Measurements from ENCODE around the gene UVSSA. TPM values are rescaled to one million over a fixed set of nuclear protein-coding genes. Genes with fewer than 3 reads are reported as not detected.

Gene UVSSA
- total and polyA plus RNA-seq, 8 donors: 4.1 to 103 (median 25.3) TPM

DNA sequence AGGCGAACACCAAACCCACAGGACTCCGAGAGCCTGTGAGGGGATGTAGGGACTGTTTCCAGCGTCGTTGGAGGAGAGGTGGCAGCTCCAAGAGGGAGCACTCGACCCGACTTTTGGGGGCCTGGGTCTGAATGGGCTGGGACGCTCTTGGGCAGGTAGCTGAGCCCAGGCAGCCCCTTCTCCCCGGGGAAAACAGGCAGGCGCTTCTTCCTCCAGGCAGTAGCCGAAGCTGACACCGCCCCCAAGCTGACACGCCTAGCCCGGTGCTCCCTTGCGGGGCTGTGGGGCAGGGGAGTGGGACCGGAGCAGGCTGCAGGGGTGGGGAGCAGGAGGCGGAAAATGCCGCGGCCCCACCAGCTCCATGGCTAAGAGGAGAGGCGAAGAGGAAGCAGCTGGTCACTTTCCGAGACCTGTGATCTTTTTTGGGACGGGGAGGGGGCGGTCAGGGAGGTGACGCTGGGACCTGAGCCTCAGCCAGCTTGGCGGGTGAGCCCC is 55.1 kb downstream of the UVSSA start:
- Histone ChIP-seq H3K27ac (no peak overlapping the region), H3K9me3 (peaks cover 0 to 11% (median 5%) of the 10 kb centered on the region in 4 donors), H3K27me3 (peaks cover 59 to 80% (median 72%) of the 10 kb centered on the region in 3 donors), H3K36me3 (no peaks in the 10 kb centered on the region), H3K4me1 (peaks cover 17 to 55% (median 35%) of the 10 kb centered on the region in 4 donors), H3K4me3 (no peak overlapping the region)
- TF ChIP-seq, protein P1, sequence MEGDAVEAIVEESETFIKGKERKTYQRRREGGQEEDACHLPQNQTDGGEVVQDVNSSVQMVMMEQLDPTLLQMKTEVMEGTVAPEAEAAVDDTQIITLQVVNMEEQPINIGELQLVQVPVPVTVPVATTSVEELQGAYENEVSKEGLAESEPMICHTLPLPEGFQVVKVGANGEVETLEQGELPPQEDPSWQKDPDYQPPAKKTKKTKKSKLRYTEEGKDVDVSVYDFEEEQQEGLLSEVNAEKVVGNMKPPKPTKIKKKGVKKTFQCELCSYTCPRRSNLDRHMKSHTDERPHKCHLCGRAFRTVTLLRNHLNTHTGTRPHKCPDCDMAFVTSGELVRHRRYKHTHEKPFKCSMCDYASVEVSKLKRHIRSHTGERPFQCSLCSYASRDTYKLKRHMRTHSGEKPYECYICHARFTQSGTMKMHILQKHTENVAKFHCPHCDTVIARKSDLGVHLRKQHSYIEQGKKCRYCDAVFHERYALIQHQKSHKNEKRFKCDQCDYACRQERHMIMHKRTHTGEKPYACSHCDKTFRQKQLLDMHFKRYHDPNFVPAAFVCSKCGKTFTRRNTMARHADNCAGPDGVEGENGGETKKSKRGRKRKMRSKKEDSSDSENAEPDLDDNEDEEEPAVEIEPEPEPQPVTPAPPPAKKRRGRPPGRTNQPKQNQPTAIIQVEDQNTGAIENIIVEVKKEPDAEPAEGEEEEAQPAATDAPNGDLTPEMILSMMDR (IDR thresholded peaks at IDR 0.05): no peak
- TF ChIP-seq POLR2AphosphoS5 (IDR thresholded peaks at IDR 0.05) (no peak), EP300 (IDR thresholded peaks at IDR 0.05) (no peak)
- 3 to 15% (median 11%) methylated on average over 14 to 24 of the region's 24 CpGs for WGBS, 5 donors
- DNase-seq: peak; percentile 1 to 9
- intact Hi-C loops (cut with DNase I; ENCODE audit: low total_unique reads): no loop called here

DNA sequence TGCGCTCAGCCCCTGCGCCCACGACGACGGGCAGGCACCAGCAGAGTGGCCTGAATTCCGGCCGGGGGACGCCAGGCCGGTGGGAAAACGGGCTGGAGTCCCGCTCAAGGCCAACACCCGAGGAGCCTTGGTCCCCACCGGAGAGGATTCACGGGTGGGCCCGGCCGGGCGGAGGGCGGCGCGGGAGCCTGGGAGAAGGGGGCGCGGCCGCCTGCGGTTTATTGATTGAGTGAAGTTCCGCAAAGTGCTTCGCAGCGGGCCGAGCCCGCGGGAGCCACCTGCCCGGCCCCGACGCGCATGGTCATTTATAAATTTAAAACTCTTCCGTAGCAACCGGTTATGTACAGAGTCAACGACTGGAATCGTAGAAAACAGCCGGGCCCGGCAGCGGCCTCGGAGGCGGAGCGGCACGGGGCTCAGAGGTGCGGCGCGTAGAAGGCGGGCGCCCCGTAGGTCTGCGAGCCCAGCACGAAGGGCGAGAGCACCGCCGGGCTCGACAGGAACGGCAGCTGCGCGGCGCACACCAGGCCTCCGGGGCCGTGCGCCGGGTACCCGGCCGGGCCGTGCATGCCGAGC is 55.6 kb downstream of the UVSSA start:
- intact Hi-C loops (cut with DNase I; ENCODE audit: low total_unique reads): no loop called here
- WGBS, 5 donors: 4 to 6% (median 5%) methylated on average over 44 to 69 of the region's 69 CpGs
- peaks cover 17 to 60% (median 38%) of the 10 kb centered on the region in 4 donors for H3K4me1 ChIP-seq

DNA sequence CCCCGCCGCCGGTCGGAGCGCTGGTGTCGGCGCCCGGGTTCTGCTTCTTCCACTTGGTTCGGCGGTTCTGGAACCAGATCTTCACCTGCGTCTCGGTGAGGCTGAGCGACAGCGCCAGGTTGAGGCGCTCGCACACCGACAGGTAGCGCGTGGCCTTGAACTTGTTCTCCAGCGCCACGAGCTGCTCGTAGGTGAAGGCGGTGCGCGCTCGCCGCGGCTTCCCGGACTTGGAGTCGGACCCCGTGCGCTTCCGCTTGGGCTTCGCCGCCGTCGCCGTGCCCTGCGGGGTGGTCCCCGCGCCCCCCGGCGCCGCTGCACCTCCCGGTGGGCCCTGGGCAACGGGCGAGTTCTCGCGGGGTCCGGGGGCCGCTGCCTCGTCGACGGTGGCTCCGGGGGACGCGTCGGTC is 56.2 kb downstream of the UVSSA start:
- no peak overlapping the region for H3K27ac ChIP-seq
- peaks cover 0 to 8% (median 4%) of the 10 kb centered on the region in 4 donors for H3K9me3 ChIP-seq
- no peak for TF ChIP-seq POLR2AphosphoS5 (IDR thresholded peaks at IDR 0.05)
- TF ChIP-seq POLR2A (IDR thresholded peaks at IDR 0.05): no peak
- no peak for TF ChIP-seq EP300 (IDR thresholded peaks at IDR 0.05)
- H3K27me3 ChIP-seq: peaks cover 68 to 91% (median 83%) of the 10 kb centered on the region in 3 donors
- H3K4me3 ChIP-seq: peak overlapping the region in 2 of 4 donors; percentile 2 to 32
- 4 to 20% (median 9%) methylated on average over 11 to 58 of the region's 58 CpGs for WGBS, 5 donors
- H3K36me3 ChIP-seq: no peaks in the 10 kb centered on the region
- intact Hi-C loops (cut with DNase I; ENCODE audit: low total_unique reads): no loop called here
- H3K4me1 ChIP-seq: peaks cover 17 to 66% (median 40%) of the 10 kb centered on the region in 4 donors
- peak; percentile 14 to 18 for DNase-seq

More for the DNA sequence above, 55.6 kb downstream of the UVSSA start:
- Histone ChIP-seq H3K9me3 (peaks cover 0 to 8% (median 4%) of the 10 kb centered on the region in 4 donors), H3K27me3 (peaks cover 64 to 85% (median 77%) of the 10 kb centered on the region in 3 donors), H3K36me3 (no peaks in the 10 kb centered on the region), H3K4me3 (no peak overlapping the region), H3K27ac (no peak overlapping the region)
- TF ChIP-seq, protein P1 (IDR thresholded peaks at IDR 0.05): no peak
- TF ChIP-seq EP300 (IDR thresholded peaks at IDR 0.05): no peak
- no peak for TF ChIP-seq POLR2AphosphoS5 (IDR thresholded peaks at IDR 0.05)
- TF ChIP-seq POLR2A (IDR thresholded peaks at IDR 0.05): no peak
- DNase-seq: peak; percentile 17 to 51

DNA sequence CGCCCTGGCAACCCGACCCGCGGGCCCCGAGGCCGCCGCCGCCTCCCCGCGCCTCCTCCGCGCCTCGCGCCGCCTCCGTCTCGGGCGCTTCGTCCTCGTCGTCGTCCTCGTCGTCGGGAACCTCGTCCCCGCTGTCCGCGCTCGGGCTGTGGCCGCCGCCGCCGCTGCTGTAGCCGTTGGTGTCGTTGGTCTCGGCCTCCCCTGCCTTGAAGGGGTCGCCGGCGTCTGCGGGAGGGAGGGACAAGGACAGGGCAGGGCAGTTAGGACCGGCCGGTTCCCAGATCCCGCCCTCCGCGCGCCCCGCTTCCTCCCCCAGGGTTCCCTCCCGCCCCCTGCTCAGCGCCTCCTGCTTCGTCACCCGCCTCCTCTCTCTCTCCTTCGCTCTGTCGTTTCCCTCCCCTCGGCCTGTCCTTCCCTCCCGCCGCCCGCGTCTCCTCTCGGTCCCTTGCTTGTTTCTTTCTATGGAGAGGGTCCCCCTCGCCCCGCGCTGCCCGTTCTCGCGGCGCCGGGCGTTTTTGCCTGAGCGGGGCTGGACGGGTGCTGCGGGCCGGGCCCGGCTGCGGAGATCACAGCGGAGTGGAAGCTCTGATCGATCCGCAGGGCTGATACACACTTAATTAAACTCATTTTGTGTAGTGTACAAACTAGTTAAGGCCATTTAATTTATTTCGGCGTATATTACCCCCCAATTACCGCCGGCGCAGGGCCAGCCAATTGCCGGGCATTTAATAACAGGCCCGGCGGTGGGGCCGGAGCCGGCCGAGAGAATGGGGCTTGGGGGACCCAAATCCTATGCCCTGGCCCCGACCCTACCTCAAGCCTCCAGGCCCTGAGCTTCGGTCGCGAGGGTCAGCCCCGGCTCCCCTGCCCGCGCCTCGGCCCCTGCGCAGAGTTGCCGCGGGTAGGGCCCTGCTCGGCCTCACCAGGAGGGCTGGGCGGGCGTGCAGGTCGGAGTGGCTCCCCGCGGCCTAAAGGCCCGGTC is 56.9 kb downstream of the UVSSA start:
- Histone ChIP-seq H3K9me3 (peaks cover 0 to 3% (median under 1%) of the 10 kb centered on the region in 4 donors), H3K4me3 (peak overlapping the region in 3 of 4 donors; percentile 2 to 32 (median 9)), H3K27me3 (peaks cover 75 to 98% (median 90%) of the 10 kb centered on the region in 3 donors), H3K36me3 (no peaks in the 10 kb centered on the region), H3K4me1 (peaks cover 17 to 67% (median 41%) of the 10 kb centered on the region in 4 donors), H3K27ac (no peak overlapping the region)
- TF ChIP-seq EP300 (IDR thresholded peaks at IDR 0.05): no peak
- TF ChIP-seq, protein P1 (IDR thresholded peaks at IDR 0.05): no peak
- no peak for TF ChIP-seq POLR2A (IDR thresholded peaks at IDR 0.05)
- no peak for TF ChIP-seq POLR2AphosphoS5 (IDR thresholded peaks at IDR 0.05)
- WGBS, 5 donors: 4 to 11% (median 6%) methylated on average over 57 to 107 of the region's 107 CpGs
- intact Hi-C loops (cut with DNase I; ENCODE audit: low total_unique reads): no loop called here
- peak; percentile 17 to 21 for DNase-seq

All from stomach (tissue), 9 donors.